Panc1 (cell line): ENCODE data around the gene RAB18. TPM values are rescaled to one million over a fixed set of nuclear protein-coding genes. Genes with fewer than 3 reads are reported as not detected.
"Not testable (repeated sequence)": the region's sequence is repeated elsewhere in the genome, so short reads cannot be mapped to it uniquely, and the experiment has no call there.

ENCODE experiments used
- ATAC-seq: fragments of 200-7000 bp; cut with Tn5 transposase; 2 replicates; pipeline ENCODE4 v1.9.1; 2020; ENCODE audit warnings: mild to moderate bottlenecking, moderate library complexity
- BruUV-seq: library from RNA; stranded (reverse); fragments of 400-500 nt; replicated peaks from 2 replicates; lab custom pipeline; 2021; lab: Mats Ljungman, UMichigan
- CTCF ChIA-PET: fragments of 300-600 bp; sonication (Branson Sonifier 250); formaldehyde crosslinking; loops from one replicate; lab custom pipeline; 2022; ENCODE audit warnings: antibody characterized with exemption; lab: Charles Lee
- POLR2A ChIA-PET: fragments of 300-600 bp; sonication (Branson Sonifier 250); formaldehyde crosslinking; loops from one replicate; lab custom pipeline; 2022; ENCODE audit warnings: antibody characterized with exemption; lab: Charles Lee
- DNase-seq: peaks from one replicate; pipeline ENCODE4 v3.0.0-alpha.2; 2010; ENCODE audit warnings: low read depth, low spot score
- H3K27ac ChIP-seq: 2 replicates; pipeline ENCODE4 v1.5.1; 2011; ENCODE audit warnings: mild to moderate bottlenecking, low read length, inconsistent platforms
- H3K27me3 ChIP-seq: fragments of 200-500 bp; sonication (Bioruptor generic); 2 replicates; pipeline ENCODE4 v1.6.0; 2014; ENCODE audit warnings: low read length, inconsistent platforms; ENCODE audit not compliant: control insufficient read depth, insufficient read depth
- H3K36me3 ChIP-seq: fragments of 200-500 bp; sonication (Bioruptor generic); 2 replicates; pipeline ENCODE4 v1.5.1; 2014; ENCODE audit warnings: inconsistent platforms, mild to moderate bottlenecking, low read length, moderate library complexity; ENCODE audit not compliant: control insufficient read depth, insufficient read depth
- H3K4me1 ChIP-seq: 2 replicates; pipeline ENCODE4 v1.5.1; 2011; ENCODE audit warnings: inconsistent platforms, mild to moderate bottlenecking, low read length, moderate library complexity; ENCODE audit not compliant: control insufficient read depth, insufficient read depth
- H3K4me3 ChIP-seq, 2 experiments: 2 replicates each; pipeline ENCODE4 v1.5.1; 2011 to 2012; ENCODE audit warnings: low read depth in 2 of 2, low read length in 2 of 2, mild to moderate bottlenecking in 2 of 2, inconsistent platforms in 1 of 2, moderate library complexity in 1 of 2
- H3K9me3 ChIP-seq: fragments of 200-500 bp; sonication (Bioruptor generic); 2 replicates; pipeline ENCODE4 v1.5.1; 2014; ENCODE audit warnings: low read depth, mild to moderate bottlenecking, inconsistent platforms, low read length, moderate library complexity; ENCODE audit not compliant: control insufficient read depth, insufficient read depth
- POLR2AphosphoS5 ChIP-seq: IDR thresholded peaks from 2 replicates; pipeline ENCODE4 v1.6.1; 2012; ENCODE audit warnings: mild to moderate bottlenecking, low read depth, low read length, moderate library complexity
- REST ChIP-seq, 2 experiments: IDR thresholded peaks; 2 replicates each; pipeline ENCODE4 v1.6.1; 2011 to 2012; ENCODE audit warnings: low read depth in 2 of 2, control low read depth in 1 of 2, low read length in 1 of 2, mild to moderate bottlenecking in 1 of 2, moderate library complexity in 1 of 2; ENCODE audit not compliant: insufficient read depth in 1 of 2
- SIN3A ChIP-seq: IDR thresholded peaks from 2 replicates; pipeline ENCODE4 v1.6.1; 2012; ENCODE audit warnings: low read depth, mild to moderate bottlenecking, low read length, moderate library complexity, borderline replicate concordance; ENCODE audit not compliant: insufficient read depth
- TCF7L2 ChIP-seq: IDR thresholded peaks from 2 replicates; pipeline ENCODE4 v1.6.1; 2011; ENCODE audit warnings: mild to moderate bottlenecking, low read depth, low read length, inconsistent platforms
- in situ Hi-C: cut with HindIII; loops from 2 replicates; pipeline ENCODE4 v1.10.0; 2016; ENCODE audit warnings: low sequenced_read_pairs, low pct_unique_long_range_greater_than_20kb
- intact Hi-C: fragments of 100-400 bp; cut with micrococcal nuclease; formaldehyde crosslinking; loops from one replicate; pipeline ENCODE4 v1.10.0; 2022; ENCODE audit not compliant: unreplicated experiment
- total RNA-seq: library from RNA; stranded (reverse); gene quantifications from one replicate; pipeline ENCODE4 v1.2.1, GENCODE V29; 2021; ENCODE audit not compliant: unreplicated experiment
- TF ChIP-seq, protein P1 (sequence below): fragments of 450-650 bp; IDR thresholded peaks from 2 replicates; pipeline ENCODE4 v1.5.1; 2017; ENCODE audit warnings: mild to moderate bottlenecking

RAB18 gene
- total RNA-seq, 1 experiment from 2014 or later, result 55.4 TPM

DNA sequence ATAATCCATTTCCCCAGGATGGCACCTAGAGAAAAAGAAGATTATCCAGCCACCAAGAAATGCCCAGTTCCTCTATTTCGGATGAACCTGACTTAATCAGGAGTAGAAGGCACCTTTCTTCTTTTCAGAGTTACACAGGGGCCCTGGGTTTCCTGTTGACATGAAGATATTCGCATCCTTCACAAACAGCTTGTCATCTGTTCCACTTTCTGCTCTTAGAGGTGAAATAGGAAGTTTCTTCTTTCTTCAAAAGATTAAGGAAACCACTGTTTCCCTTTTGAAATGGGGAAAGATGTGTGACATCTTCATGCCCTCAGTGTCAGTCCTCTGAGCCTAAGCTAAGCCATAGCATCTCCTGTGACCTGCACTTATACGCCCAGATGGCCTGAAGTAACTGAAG, 39.1 kb upstream of the RAB18 start:
- H3K4me1 ChIP-seq, result no peaks in the 10 kb centered on the region
- intact Hi-C loops (no loop called here), in situ Hi-C loops (no loop called here)
- ChIA-PET CTCF (no interaction called here), POLR2A (no interaction called here)
- no peak overlapping the region for H3K4me3 ChIP-seq
- H3K27me3 ChIP-seq, result no peaks in the 10 kb centered on the region
- no peaks in the 10 kb centered on the region for H3K9me3 ChIP-seq
- ATAC-seq (no peak), DNase-seq (no peak)
- H3K27ac ChIP-seq, result no peak overlapping the region
- no TSS peak for BruUV-seq
- no peaks in the 10 kb centered on the region for H3K36me3 ChIP-seq
- TF ChIP-seq TCF7L2, result no peak
- TF ChIP-seq POLR2AphosphoS5, result no peak
- no peak for TF ChIP-seq REST (IDR thresholded peaks at IDR 0.05; ENCODE audit: insufficient read depth in 1 of 2, low read depth in 2 of 2, low read length in 1 of 2)
- TF ChIP-seq, protein P1, sequence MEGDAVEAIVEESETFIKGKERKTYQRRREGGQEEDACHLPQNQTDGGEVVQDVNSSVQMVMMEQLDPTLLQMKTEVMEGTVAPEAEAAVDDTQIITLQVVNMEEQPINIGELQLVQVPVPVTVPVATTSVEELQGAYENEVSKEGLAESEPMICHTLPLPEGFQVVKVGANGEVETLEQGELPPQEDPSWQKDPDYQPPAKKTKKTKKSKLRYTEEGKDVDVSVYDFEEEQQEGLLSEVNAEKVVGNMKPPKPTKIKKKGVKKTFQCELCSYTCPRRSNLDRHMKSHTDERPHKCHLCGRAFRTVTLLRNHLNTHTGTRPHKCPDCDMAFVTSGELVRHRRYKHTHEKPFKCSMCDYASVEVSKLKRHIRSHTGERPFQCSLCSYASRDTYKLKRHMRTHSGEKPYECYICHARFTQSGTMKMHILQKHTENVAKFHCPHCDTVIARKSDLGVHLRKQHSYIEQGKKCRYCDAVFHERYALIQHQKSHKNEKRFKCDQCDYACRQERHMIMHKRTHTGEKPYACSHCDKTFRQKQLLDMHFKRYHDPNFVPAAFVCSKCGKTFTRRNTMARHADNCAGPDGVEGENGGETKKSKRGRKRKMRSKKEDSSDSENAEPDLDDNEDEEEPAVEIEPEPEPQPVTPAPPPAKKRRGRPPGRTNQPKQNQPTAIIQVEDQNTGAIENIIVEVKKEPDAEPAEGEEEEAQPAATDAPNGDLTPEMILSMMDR, result no peak
- no peak for TF ChIP-seq SIN3A

DNA sequence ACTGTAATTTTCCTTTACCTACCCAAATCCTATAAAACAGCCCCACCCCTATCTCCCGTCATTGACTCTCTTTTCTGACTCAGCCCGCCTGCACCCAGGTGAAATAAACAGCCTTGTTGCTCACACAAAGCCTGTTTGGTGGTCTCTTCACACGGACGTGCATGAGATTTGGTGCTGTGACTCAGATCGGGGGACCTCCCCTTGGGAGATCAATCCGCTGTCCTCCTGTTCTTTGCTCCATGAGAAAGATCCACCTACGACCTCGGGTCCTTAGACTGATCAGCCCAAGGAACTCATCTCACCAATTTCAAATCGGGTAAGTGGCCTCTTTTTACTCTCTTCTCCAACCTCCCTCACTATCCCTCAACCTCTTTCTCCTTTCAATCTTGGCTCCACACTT, 38.5 kb upstream of the RAB18 start:
- POLR2A ChIA-PET, DNase-seq, H3K4me1 ChIP-seq, H3K27me3 ChIP-seq, in situ Hi-C loops, H3K9me3 ChIP-seq, ATAC-seq, H3K4me3 ChIP-seq, BruUV-seq, intact Hi-C loops, CTCF ChIA-PET, H3K27ac ChIP-seq, H3K36me3 ChIP-seq: not testable (repeated sequence)

GRCh38 chr10:27470885-27471284, 33.2 kb upstream of the RAB18 start:
- no peak for TF ChIP-seq REST (IDR thresholded peaks at IDR 0.05; ENCODE audit: insufficient read depth in 1 of 2, low read depth in 2 of 2, low read length in 1 of 2)
- TF ChIP-seq SIN3A, result no peak
- TF ChIP-seq, protein P1, result no peak
- no peak for TF ChIP-seq POLR2AphosphoS5
- no peak for TF ChIP-seq TCF7L2
- POLR2A ChIA-PET, result no interaction called here

More at GRCh38 chr10:27470885-27471284, 33.2 kb upstream of the RAB18 start:
- no peak for ATAC-seq
- Histone ChIP-seq H3K4me3 (no peak overlapping the region), H3K27ac (no peak overlapping the region), H3K9me3 (no peaks in the 10 kb centered on the region), H3K27me3 (no peaks in the 10 kb centered on the region), H3K36me3 (no peaks in the 10 kb centered on the region), H3K4me1 (no peaks in the 10 kb centered on the region)
- no TSS peak for BruUV-seq
- in situ Hi-C loops (no loop called here), intact Hi-C loops (no loop called here)
- CTCF ChIA-PET, result no interaction called here
- DNase-seq, result no peak
